ENCODE measurements around the gene PHACTR3.

Gene PHACTR3

DNA sequence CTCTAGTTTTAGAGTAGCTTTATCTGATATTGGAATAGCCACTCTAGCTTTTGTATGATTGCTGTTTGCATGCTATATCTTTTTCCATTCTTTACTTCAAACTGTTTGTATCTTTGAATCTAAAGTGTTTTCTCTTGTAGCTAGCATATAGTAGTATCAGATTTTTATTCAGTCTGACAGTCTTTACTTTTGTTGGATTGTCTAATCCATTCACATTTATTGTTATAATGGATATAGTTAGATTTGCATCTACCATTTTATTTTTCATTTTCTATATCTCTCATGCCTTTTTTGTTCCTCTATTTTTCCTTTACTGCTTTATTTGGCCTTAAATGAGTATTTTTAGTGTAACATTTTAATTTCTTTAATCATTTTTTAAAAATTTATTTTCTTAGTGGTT is 52.1 kb downstream of the PHACTR3 start:
- no peaks in the 10 kb centered on the region for H3K27me3 ChIP-seq (ENCODE audit: control insufficient read depth, low read length)
- H3K4me2 ChIP-seq (ENCODE audit: low read length), result no peak overlapping the region
- H3K4me1 ChIP-seq (ENCODE audit: control insufficient read depth, low read length), result no peaks in the 10 kb centered on the region
- H3K4me3 ChIP-seq (ENCODE audit: low read length), result no peak overlapping the region
- H3K79me2 ChIP-seq (ENCODE audit: control insufficient read depth, low read length), result no peaks in the 10 kb centered on the region
- H3K9me3 ChIP-seq (ENCODE audit: control insufficient read depth, insufficient read depth, low read length), result peaks cover 8% of the 10 kb centered on the region; the same call in 1 of the 2 replicates
- no peaks in the 10 kb centered on the region for H4K20me1 ChIP-seq (ENCODE audit: control insufficient read depth, insufficient read depth, low read depth, low read length)
- no peak overlapping the region for H3K27ac ChIP-seq (ENCODE audit: low read depth, low read length)
- H3K9me2 ChIP-seq (replicated peaks; ENCODE audit: control insufficient read depth, low read length), result no peaks in the 10 kb centered on the region
- no peaks in the 10 kb centered on the region for H3F3A ChIP-seq (ENCODE audit: control insufficient read depth, insufficient read depth)
- no peaks in the 10 kb centered on the region for H3K36me3 ChIP-seq (ENCODE audit: control insufficient read depth, low read length)
- no peak for TF ChIP-seq EZH2phosphoT487 (IDR thresholded peaks at IDR 0.05; ENCODE audit: borderline replicate concordance, low read length)
- TF ChIP-seq, protein P1, sequence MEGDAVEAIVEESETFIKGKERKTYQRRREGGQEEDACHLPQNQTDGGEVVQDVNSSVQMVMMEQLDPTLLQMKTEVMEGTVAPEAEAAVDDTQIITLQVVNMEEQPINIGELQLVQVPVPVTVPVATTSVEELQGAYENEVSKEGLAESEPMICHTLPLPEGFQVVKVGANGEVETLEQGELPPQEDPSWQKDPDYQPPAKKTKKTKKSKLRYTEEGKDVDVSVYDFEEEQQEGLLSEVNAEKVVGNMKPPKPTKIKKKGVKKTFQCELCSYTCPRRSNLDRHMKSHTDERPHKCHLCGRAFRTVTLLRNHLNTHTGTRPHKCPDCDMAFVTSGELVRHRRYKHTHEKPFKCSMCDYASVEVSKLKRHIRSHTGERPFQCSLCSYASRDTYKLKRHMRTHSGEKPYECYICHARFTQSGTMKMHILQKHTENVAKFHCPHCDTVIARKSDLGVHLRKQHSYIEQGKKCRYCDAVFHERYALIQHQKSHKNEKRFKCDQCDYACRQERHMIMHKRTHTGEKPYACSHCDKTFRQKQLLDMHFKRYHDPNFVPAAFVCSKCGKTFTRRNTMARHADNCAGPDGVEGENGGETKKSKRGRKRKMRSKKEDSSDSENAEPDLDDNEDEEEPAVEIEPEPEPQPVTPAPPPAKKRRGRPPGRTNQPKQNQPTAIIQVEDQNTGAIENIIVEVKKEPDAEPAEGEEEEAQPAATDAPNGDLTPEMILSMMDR (IDR thresholded peaks at IDR 0.05; ENCODE audit: low read depth, low read length, poor library complexity, severe bottlenecking), result no peak

DNA sequence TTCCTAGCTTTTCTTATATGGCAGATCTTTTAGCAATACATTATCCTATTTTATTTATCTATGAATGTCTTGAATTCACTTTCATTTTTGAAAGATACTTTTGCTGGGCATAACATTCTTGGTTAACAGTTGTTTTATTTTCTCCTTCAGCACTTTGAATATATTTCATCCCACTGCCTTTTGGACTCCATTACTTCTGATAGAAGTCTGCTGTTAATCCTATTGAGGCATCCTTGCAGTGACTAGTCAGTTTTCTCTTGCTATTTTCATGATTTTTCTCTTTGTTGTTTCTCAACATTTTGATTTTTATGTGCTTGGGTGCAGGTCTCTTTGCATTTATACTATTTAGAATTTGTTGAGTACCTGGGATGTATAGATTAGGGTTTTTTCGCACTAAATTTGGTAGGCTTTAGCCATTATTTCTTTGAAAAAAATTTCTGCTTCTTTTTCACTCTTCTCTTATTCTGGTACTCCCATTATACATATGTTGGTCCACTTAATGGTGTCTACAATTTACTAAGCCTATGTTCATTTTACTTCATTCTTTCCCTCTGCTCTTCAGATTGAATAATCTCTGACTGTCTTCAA is 53.2 kb downstream of the PHACTR3 start:
- Histone ChIP-seq H3K27me3 (ENCODE audit: control insufficient read depth, low read length) (no peaks in the 10 kb centered on the region), H3F3A (ENCODE audit: control insufficient read depth, insufficient read depth) (no peaks in the 10 kb centered on the region), H3K27ac (ENCODE audit: low read depth, low read length) (no peak overlapping the region), H3K9me3 (ENCODE audit: control insufficient read depth, insufficient read depth, low read length) (peaks cover 8% of the 10 kb centered on the region; the same call in 1 of the 2 replicates), H3K36me3 (ENCODE audit: control insufficient read depth, low read length) (no peaks in the 10 kb centered on the region), H3K9me2 (replicated peaks; ENCODE audit: control insufficient read depth, low read length) (no peaks in the 10 kb centered on the region), H3K4me1 (ENCODE audit: control insufficient read depth, low read length) (no peaks in the 10 kb centered on the region), H3K4me3 (ENCODE audit: low read length) (no peak overlapping the region), H4K20me1 (ENCODE audit: control insufficient read depth, insufficient read depth, low read depth, low read length) (no peaks in the 10 kb centered on the region), H3K79me2 (ENCODE audit: control insufficient read depth, low read length) (no peaks in the 10 kb centered on the region), H3K4me2 (ENCODE audit: low read length) (no peak overlapping the region)
- TF ChIP-seq EZH2phosphoT487 (IDR thresholded peaks at IDR 0.05; ENCODE audit: borderline replicate concordance, low read length), result no peak
- TF ChIP-seq, protein P1 (IDR thresholded peaks at IDR 0.05; ENCODE audit: low read depth, low read length, poor library complexity, severe bottlenecking), result no peak

DNA sequence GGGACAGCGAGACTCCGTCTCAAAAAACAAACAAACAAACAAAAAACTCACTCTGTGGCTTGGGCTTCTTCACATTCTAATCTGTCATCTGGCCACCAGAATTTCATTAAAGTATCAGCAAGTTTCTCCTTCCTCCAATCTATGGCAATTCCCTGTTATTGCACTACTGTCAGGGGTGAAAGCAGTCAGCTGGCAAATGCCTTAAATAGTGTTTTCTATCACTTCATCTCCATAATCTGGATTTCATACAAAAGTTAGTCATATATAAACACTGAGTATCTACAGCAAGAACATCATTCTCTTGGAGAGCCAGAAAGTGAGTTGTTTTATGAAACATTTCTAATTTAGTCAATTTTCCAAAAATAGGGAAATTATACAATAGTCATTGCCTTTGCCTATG is 56.1 kb downstream of the PHACTR3 start:
- no peak overlapping the region for H3K4me2 ChIP-seq (ENCODE audit: low read length)
- no peaks in the 10 kb centered on the region for H3K79me2 ChIP-seq (ENCODE audit: control insufficient read depth, low read length)
- no peaks in the 10 kb centered on the region for H3K27me3 ChIP-seq (ENCODE audit: control insufficient read depth, low read length)
- no peak for TF ChIP-seq EZH2phosphoT487 (IDR thresholded peaks at IDR 0.05; ENCODE audit: borderline replicate concordance, low read length)
- TF ChIP-seq, protein P1 (IDR thresholded peaks at IDR 0.05; ENCODE audit: low read depth, low read length, poor library complexity, severe bottlenecking), result no peak
- H4K20me1 ChIP-seq (ENCODE audit: control insufficient read depth, insufficient read depth, low read depth, low read length), result no peaks in the 10 kb centered on the region
- H3K36me3 ChIP-seq (ENCODE audit: control insufficient read depth, low read length), result no peaks in the 10 kb centered on the region
- no peaks in the 10 kb centered on the region for H3K9me2 ChIP-seq (replicated peaks; ENCODE audit: control insufficient read depth, low read length)
- H3K4me3 ChIP-seq (ENCODE audit: low read length), result no peak overlapping the region
- H3K4me1 ChIP-seq (ENCODE audit: control insufficient read depth, low read length), result no peaks in the 10 kb centered on the region
- H3K27ac ChIP-seq (ENCODE audit: low read depth, low read length), result no peak overlapping the region
- H3F3A ChIP-seq (ENCODE audit: control insufficient read depth, insufficient read depth), result no peaks in the 10 kb centered on the region
- H3K9me3 ChIP-seq (ENCODE audit: control insufficient read depth, insufficient read depth, low read length), result peaks cover 8% of the 10 kb centered on the region; the same call in 1 of the 2 replicates
